ENCODE data around the gene UBAC2.

UBAC2 gene

DNA sequence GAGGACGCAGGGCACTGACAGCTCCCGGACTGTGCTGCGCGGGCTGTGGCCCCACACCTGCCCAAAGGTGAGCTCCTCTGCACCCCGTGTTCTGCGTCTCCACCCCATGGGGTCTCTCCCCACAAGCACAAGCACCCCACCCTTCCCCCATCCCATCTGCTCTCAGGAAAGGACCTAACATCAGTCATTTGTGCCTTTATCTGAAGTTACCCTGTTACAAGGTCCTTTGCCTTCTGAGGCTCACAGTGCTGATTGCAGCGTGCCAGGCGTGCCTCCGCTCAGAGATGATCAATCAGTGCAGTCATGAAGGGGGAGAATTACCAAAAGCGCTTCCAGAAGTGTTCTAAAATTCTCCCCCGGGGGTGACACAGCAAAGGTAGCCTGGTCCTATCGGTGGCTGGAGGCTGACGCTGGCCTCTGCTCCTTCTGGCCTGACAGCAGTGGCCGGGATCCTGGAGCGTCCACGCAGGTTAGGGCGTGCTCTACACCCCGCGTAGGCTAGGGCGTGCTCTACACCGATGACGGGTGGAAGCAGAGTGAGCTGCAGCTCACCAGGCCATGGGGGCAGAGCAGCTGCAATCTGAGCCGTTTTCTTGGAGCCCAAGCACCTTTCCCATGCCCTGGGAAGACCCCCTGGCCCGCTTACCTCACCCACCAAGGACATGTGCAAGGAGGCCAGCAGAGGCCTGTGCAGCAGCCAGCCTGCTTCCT is 215.9 kb downstream of the UBAC2 start:
- H3K27me3 ChIP-seq (ENCODE audit: insufficient read depth, poor library complexity, severe bottlenecking) = peaks cover 3% of the 10 kb centered on the region
- no peak overlapping the region for H3K27ac ChIP-seq (ENCODE audit: poor library complexity, severe bottlenecking)
- H3K4me1 ChIP-seq (ENCODE audit: insufficient read depth, poor library complexity, severe bottlenecking) = no peaks in the 10 kb centered on the region
- TF ChIP-seq, protein P1, sequence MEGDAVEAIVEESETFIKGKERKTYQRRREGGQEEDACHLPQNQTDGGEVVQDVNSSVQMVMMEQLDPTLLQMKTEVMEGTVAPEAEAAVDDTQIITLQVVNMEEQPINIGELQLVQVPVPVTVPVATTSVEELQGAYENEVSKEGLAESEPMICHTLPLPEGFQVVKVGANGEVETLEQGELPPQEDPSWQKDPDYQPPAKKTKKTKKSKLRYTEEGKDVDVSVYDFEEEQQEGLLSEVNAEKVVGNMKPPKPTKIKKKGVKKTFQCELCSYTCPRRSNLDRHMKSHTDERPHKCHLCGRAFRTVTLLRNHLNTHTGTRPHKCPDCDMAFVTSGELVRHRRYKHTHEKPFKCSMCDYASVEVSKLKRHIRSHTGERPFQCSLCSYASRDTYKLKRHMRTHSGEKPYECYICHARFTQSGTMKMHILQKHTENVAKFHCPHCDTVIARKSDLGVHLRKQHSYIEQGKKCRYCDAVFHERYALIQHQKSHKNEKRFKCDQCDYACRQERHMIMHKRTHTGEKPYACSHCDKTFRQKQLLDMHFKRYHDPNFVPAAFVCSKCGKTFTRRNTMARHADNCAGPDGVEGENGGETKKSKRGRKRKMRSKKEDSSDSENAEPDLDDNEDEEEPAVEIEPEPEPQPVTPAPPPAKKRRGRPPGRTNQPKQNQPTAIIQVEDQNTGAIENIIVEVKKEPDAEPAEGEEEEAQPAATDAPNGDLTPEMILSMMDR (IDR thresholded peaks at IDR 0.05; ENCODE audit: poor library complexity, severe bottlenecking) = no peak
- ATAC-seq (ENCODE audit: low read depth) = no peak
- no peak for DNase-seq (ENCODE audit: low spot score)
- no peaks in the 10 kb centered on the region for H3K9me3 ChIP-seq (ENCODE audit: severe bottlenecking)
- H3K4me3 ChIP-seq (ENCODE audit: severe bottlenecking) = no peak overlapping the region
- no peaks in the 10 kb centered on the region for H3K36me3 ChIP-seq (ENCODE audit: low read depth)

DNA sequence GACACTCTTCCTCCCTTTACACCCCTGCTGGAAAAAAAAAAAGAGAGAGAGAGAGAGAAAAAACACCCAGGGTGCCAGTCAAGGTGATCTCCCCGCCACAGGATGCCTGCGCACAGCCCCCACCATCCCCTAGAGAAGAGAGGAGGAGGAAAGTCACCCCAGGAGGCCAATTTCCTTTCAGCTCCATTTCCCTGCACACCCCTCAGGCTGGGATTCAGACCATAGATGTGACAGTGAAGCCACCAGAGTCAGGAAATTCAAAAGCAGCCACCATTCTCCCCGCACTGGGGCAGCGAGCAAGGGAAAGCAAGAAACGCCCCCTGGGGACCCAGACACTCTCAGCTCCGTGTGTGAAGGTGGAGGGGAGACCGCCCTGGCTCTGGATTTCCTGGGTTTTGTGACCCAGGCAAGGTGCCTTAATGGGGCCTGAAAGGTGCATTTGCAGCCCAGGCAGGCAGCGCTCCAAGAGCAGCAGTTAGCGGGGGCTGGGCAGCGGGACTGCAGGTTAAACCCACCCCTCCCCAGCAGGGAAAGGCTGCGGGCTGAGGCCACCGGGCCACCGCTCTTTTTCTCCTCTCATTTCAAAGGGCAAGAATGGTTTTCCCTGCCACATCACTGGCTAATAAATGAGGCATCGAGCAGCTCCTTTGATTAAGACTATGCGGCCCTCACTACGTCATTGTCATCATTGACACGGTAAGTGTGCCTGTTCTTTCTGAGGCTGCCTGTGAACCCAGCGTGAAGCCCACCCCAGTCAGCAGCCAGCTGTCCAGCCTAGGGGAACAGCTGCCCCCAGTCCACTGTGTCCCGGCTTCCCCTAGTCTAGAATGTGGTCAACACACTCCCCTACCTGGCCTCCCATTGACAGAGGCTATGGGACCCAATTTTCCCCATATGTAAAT is 216.8 kb downstream of the UBAC2 start:
- TF ChIP-seq, protein P1 (IDR thresholded peaks at IDR 0.05; ENCODE audit: poor library complexity, severe bottlenecking) = no peak
- Histone ChIP-seq H3K27me3 (ENCODE audit: insufficient read depth, poor library complexity, severe bottlenecking) (peaks cover 3% of the 10 kb centered on the region), H3K4me3 (ENCODE audit: severe bottlenecking) (no peak overlapping the region), H3K27ac (ENCODE audit: poor library complexity, severe bottlenecking) (no peak overlapping the region), H3K9me3 (ENCODE audit: severe bottlenecking) (no peaks in the 10 kb centered on the region), H3K4me1 (ENCODE audit: insufficient read depth, poor library complexity, severe bottlenecking) (no peaks in the 10 kb centered on the region), H3K36me3 (ENCODE audit: low read depth) (no peaks in the 10 kb centered on the region)
- ATAC-seq (ENCODE audit: low read depth) (no peak), DNase-seq (ENCODE audit: low spot score) (no peak)

DNA sequence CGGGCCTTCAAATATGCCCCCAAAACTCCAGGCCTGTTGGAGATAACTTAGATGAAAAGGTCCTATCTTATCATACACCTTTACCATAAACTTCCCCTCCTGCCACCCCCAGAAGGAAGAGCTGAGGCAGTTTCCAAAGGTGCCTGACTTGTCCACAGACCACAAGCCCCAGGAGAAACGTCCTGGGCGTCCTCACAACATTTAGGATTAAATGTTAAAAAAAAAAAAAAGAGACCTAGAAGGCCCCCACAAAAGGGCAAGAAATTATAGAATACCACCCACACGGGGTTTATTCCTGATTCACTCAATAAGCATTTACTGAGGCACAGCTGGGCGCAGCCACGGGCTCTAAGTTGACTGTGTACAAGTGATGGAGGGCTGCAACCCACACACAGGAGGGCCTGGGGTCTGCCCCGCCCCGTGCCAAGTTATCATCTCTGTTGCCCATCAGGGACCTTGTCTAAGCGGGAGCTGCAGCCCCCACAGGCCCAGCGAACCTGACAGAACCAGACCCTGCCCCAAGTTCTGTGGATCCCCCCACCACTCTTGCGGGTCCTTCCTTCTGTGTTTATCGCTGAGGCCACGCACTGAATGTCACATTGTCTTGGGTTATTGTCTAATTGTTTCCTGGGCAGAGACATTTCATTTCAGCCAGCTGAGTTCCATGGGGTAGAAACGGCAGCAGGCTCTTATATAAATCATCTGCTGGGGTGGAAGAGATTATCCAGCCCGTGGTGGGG is 217.6 kb downstream of the UBAC2 start:
- H3K4me1 ChIP-seq (ENCODE audit: insufficient read depth, poor library complexity, severe bottlenecking) = no peaks in the 10 kb centered on the region
- no peak for ATAC-seq (ENCODE audit: low read depth)
- no peaks in the 10 kb centered on the region for H3K9me3 ChIP-seq (ENCODE audit: severe bottlenecking)
- no peaks in the 10 kb centered on the region for H3K36me3 ChIP-seq (ENCODE audit: low read depth)
- H3K27me3 ChIP-seq (ENCODE audit: insufficient read depth, poor library complexity, severe bottlenecking) = peaks cover 3% of the 10 kb centered on the region
- TF ChIP-seq, protein P1 (IDR thresholded peaks at IDR 0.05; ENCODE audit: poor library complexity, severe bottlenecking) = no peak
- H3K27ac ChIP-seq (ENCODE audit: poor library complexity, severe bottlenecking) = no peak overlapping the region
- no peak overlapping the region for H3K4me3 ChIP-seq (ENCODE audit: severe bottlenecking)
- no peak for DNase-seq (ENCODE audit: low spot score)

DNA sequence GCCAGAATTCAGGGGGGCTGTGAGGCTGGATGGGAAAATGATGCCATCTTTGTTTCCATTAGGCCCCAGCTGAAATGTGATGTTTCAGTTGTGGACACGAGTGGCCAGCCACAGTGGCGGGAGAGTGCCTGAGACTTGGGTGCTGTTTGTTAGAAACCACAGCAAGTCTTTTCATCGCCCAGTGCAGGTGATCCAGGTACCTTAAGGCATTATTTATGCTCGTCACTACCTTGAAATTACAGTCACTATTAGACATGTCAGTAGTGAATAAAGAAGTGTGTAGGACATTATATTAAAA is 218.1 kb downstream of the UBAC2 start:
- no peaks in the 10 kb centered on the region for H3K9me3 ChIP-seq (ENCODE audit: severe bottlenecking)
- DNase-seq (ENCODE audit: low spot score) (no peak), ATAC-seq (ENCODE audit: low read depth) (no peak)
- no peak overlapping the region for H3K27ac ChIP-seq (ENCODE audit: poor library complexity, severe bottlenecking)
- H3K4me1 ChIP-seq (ENCODE audit: insufficient read depth, poor library complexity, severe bottlenecking) = no peaks in the 10 kb centered on the region
- TF ChIP-seq, protein P1 (IDR thresholded peaks at IDR 0.05; ENCODE audit: poor library complexity, severe bottlenecking) = no peak
- no peak overlapping the region for H3K4me3 ChIP-seq (ENCODE audit: severe bottlenecking)
- no peaks in the 10 kb centered on the region for H3K36me3 ChIP-seq (ENCODE audit: low read depth)
- H3K27me3 ChIP-seq (ENCODE audit: insufficient read depth, poor library complexity, severe bottlenecking) = peaks cover 3% of the 10 kb centered on the region
